Stimulated activated CD8-positive, alpha-beta memory T cell treated with anti-CD3 and anti-CD28 coated beads, Interleukin-2, amount 100 ng/mL, for 1 hour (primary cell): ENCODE data around the gene KPNA3.

Experiments used
- DNase-seq, 2 donors: peaks; one replicate each; pipeline ENCODE4 v3.0.0-alpha.2; 2020; ENCODE audit warnings: low read depth in 2 of 2

Gene KPNA3

DNA sequence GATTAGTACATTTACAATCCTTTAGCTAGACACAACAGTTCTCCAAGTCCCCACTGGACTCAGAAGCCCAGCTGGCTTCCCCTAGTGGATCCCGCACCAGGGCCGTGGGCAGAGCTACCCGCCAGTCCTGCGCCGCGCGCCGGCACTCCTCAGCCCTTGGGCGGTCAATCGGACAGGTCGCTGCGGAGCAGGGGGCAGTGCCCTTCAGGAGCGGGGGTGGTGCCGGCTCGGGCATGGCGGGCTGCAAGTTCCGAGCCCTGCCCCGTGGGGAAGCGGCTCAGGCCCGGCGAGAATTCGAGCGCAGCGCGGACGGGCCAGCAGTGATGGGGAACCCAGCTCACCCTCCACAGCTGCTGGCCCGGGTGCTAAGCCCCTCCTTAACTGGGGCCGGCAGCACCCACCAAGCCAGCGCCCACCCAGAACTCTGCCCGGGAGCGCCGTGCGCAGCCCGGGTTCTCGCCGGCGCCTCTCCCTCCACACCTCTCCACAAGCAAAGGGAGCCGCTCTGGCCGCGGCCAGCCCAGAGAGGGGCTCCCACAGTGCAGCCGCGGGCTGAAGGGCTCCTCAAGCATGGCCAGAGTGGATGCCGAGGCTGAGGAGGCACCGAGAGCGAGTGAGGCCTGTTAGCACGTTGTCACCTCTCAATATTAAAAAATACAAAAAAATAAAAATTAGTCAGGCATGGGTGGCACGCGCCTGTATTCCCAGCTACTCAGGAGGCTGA lies 114.1 kb downstream of the KPNA3 start:
- DNase-seq = no peak

DNA sequence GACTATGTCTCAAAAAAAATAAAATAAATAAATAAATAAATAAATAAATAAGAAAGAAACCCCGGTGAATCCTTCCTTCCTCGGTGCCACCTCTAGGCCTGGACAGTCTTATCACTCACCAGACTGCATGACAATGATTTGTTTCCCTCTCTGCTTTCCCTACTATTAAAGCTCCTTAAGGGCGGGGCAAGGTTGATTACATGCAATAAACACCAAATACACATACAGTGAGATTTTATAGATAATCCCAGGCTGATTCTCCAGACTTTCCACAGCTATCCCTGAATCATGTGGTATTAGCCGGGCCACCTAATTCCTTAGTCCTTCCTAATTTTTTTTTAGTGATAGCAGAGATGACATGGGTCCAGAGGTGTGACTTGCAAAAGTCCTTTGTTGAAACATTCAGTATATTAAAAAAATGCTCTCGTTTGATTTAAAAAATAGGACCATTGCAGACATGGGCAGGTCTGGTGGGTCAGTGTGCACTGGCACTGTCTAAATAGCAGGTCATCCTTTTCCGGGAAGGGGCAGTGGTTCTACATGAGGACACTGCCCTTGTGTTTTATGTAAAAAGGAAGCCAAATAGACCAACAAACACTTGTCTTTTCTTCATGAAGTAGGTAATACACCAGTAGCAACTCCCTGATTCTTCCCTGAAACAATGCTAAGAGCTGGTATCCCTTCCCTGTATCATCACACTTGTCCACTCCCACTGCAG lies 115.7 kb downstream of the KPNA3 start:
- no peak for DNase-seq

- DNase-seq = no peak
These were observed 121.7 kb downstream of the KPNA3 start for GRCh38 chr13:49670828-49671227.

DNA sequence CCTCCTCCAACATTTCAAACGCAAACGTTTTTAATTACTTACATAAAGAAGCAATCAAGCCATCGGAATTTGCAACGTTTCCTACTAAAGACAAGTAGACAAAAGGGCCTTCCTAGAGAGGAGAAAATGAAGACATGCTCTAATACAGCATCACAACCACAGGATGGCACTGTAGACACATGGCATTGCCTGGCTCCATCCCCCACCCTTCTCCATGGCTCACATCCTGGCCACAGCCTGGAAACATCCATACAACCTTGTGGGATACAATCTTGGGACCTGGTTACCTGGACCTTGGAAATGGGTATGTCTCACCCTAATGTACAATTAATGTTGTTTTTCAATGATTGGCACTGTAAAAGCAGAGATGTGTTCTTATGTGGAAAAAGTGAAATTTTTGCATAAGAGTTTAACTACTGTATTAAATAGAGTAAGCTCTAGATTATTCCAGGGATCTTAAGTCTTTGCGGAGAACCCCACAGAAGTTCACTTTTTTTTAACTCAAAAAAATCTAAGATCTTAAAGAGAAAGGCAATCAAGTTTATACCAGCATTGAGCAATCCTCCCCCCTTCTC lies 122.7 kb downstream of the KPNA3 start:
- DNase-seq = no peak

DNA sequence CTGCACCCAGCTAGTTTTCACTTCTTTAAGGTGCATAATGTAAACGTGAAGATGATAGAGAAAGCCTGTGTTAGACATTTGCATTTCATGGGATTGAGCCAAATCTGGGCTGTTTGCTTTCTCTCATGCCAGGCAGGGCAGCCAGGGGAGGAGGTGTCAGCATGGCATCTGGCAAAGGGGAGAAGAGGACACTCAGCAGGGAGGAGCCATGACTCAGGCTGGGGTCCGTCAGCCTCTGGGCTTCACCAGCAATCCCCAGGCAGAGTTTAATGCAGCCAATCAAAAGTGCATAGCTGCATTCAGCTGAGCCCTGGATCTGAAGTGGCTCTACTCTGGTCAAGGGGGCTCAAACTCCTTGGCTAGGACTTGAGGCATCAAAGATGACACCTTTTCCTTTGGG lies 124.7 kb downstream of the KPNA3 start:
- DNase-seq = no peak

DNA sequence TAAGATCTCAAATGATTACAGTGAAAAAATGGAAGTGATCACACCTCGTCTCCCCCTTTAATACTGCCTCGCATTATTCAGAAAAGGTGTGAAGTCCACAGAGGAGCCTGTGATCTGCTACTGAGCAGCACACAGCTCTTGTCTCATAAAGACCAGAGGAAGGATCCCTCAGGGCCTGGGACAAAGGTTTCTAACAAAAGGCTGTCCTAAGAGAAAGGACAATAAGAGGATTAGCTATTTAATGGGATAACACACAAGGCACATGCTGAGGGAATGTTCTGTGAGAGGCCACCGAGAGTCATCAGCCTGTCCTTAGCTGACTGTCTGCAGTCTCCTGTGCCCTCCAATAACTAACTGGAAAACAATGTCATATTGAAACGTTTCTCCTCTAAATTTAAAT lies 127.9 kb downstream of the KPNA3 start:
- no peak for DNase-seq

GRCh38 chr13:49657241-49657641 lies 135.2 kb downstream of the KPNA3 start:
- no peak for DNase-seq

GRCh38 chr13:49655906-49656305 lies 136.6 kb downstream of the KPNA3 start:
- DNase-seq = no peak

DNA sequence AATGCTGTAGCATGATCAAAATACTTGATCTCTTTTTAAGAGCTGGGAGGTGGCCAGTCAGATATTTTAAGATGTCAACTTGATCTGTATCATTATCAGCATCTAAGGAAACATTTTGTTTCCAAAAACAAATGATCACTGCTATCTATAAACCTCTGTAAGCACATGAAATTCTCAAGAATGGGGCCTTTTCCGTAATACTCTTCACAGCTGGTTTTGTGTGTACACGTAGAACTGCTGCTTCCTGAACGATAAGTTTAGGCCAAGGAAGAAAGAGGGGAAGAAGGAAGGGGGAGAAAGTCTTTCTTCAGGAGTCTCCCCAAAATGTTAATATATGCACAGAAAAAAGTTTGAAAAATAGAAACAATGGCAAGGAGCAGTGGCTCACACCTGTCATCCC lies 138.5 kb downstream of the KPNA3 start:
- no peak for DNase-seq

DNA sequence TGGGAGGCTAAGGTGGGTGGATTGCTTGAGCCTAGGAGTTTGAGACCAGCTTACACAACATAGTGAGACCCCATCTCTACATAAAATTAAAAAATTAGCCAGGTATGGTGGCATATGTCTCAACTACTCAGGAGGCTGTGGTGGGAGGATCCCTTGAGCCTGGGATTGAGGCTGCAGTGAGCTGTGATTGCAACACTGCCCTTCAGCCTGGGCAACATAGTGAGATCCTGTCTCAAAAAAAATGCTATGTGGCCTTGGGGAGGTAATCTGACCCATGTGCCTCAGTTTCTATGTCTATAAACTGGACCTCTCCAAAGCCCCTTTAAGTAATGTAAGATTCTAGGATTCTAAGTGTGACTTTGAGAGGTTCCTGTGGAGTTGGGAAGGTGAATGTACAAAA lies 139.0 kb downstream of the KPNA3 start:
- no peak for DNase-seq

- no peak for DNase-seq
These were observed 139.9 kb downstream of the KPNA3 start for GRCh38 chr13:49652355-49653305.

DNA sequence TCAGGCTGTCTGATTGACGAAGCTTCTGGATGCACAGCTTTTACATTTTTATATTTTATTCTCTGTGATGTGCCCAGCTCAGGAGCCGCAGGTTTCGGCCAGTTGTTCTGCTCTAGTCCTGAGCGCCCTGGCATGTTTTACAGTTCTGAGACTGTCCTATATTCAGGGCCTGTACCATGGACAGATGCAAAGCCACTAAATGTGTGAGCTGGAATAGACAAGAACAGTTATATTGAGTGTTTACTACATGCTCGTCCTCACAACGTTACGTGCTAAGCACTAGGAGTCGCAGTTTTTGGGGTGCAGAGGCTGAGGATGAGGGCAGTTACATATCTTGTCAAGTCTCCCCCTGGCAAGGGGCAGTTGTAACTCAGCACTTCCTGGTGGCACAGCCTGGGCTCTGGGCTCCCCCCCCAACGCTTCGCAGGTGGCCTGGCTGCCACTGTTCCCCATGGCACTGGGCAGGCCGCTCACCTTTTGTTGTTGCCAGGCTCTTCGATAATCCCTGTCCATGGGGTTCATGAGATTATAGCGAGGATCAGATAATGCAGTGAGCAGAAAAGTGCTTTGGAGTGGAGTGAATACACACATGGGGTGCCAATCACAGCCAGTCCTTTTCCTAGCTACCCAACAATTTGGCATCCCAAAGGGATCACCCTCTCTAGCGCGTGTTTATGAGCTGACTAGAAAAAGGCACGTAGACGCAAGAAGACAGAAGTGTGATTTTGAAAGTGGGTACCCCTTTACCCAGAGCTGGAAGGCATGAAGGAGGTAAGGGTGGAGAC lies 140.7 kb downstream of the KPNA3 start:
- no peak for DNase-seq

DNA sequence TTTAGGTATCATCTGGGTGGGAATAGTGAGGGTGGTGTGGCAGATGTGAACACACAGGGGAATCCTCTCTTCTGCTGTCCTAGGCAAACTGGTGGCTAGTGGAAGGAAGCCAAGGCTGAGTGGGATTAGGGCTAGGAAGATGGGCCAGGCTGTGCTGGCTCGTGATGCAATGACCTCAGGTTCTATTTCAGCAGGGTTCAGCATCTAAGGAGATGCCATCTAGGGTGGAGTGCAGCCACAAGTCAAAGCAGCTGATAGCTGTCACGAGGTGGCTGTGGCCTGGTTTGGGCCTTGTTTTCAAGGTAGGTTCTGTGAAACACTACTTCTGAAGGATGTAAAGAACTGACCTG lies 142.5 kb downstream of the KPNA3 start:
- no peak for DNase-seq
